Erythroblast (primary cell): ENCODE results near the gene MYBPHL.

Experiments
- GATA1 ChIP-seq: IDR thresholded peaks from 2 replicates; pipeline ENCODE4 v1.6.1; 2011; ENCODE audit warnings: low read depth, mild to moderate bottlenecking, control low read depth, low read length, moderate library complexity
- POLR2A ChIP-seq: IDR thresholded peaks from 2 replicates; pipeline ENCODE4 v1.6.1; 2011; ENCODE audit warnings: mild to moderate bottlenecking, low read length

DNA sequence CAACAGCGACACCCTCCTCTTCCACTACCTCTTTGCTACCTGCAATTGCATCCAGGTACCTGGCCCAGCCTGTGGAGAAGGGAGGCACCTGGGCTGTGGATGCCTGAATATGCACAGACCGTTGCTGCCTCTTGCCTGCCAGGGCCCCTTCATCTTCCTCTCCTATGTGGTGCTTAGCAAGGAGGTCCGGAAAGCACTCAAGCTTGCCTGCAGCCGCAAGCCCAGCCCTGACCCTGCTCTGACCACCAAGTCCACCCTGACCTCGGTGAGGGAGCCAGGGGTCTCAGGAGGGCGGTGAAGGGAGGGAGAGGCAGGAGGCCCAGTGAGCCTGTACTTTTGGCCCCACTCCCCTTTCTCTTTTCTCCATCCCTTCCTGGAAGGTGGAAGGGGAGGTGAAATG lies 35.4 kb downstream of the MYBPHL start:
- TF ChIP-seq POLR2A: no peak
- TF ChIP-seq GATA1: no peak
